Measurements from ENCODE around the gene COG5.
"Not testable (repeated sequence)": the region's sequence is repeated elsewhere in the genome, so short reads cannot be mapped to it uniquely, and the experiment has no call there.

COG5 gene

DNA sequence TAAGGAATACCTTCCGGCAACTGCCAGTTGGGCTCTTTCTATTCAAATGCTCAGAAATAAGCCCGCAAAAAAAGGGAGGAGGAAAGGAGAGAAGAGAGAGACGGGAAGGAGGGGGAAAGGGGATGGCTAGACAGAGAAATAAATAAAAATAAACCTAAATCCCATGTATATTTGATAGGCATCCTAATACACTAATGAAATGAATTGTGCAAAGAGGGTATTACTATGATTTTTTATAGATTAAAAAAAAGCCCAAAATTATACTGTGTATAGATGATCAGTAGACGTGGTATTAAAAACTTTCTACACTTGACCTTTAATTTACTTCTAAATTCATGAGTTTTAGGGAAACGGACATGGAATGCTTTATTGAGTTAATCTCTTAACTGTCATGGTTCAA, 305.0 kb downstream of the COG5 start:
- DNase-seq = no peak

DNA sequence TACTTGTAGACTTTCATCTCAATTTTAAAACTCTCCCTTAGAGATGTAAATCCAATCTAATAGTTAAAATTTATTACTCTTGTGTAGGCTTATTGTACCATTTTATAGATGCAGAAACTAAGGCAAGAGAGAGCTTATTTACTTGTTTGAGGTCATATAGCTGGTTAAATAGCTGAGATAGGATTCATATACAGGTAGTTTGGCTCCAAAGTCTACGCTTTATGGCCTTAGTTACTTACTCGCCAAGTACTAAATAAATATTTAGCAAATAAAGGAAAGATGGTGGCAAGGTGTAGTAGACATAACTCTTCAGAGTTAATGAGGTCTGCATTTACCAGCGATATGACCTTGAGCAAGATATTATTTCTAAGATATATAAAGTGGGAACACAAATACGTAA, 308.1 kb downstream of the COG5 start:
- no peak for DNase-seq

DNA sequence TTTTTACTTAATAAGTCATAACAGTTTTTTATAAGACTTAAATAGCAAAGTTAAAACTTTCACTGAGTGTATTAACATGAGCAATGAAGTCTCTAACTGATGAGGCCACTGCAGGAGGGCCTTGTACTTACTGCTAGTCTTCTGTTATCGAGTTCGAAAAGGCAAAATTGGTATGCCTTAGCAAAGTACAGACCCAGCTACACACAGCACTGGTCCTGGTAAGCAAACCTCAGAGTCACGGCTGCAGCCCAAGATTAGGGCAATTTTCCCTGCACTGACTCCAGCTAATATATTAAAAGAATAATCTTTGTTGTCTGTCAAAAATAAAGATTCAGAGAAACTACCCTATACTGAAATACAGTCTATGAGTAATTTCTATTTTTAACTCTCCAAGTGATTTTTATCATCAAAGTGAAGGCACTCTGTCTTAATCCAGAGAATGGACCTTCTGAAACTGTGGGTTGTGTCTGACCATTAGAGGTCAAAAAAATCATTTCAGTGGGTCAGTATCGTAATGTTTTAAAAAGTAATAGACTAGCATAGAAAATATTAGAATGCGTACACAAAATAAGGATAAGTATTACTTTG, 309.2 kb downstream of the COG5 start:
- DNase-seq = no peak

DNA sequence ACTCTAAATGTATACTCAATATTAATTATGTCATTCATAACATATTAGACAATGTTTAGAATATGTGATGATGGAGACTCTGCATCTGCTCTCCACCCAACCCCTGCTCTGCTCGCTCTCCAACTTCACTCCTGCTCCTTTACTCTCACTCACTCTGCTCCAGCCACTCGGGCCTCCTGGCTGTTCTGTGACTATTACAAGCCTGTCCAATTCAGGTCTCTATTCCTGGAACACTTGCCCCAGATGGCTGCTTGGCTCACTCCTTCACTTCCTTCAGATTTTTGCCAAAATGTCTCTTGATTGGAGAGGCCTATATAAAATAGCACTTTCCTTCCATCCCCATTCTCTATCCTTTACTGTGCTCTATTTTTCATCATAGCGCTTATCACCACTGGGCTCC, 310.1 kb downstream of the COG5 start:
- DNase-seq = no peak

DNA sequence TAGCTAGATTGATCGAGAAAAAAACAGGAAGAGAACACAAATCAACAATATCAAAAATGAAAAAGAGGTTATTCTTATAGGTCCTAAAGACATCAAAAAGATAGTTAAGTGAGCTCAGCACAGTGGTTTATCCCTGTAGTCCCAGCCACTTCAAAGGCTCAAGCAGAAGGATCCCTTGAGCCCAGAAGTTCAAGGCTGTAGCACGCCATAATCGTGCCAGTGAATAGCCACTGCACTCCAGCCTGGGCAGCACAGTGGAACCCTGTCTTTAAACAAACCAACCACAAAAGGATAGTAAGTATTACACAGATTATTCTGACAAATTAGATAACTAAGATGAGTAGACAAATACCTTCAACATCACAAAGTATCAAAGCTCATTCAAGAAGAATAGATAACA, 311.8 kb downstream of the COG5 start:
- DNase-seq = no peak

DNA sequence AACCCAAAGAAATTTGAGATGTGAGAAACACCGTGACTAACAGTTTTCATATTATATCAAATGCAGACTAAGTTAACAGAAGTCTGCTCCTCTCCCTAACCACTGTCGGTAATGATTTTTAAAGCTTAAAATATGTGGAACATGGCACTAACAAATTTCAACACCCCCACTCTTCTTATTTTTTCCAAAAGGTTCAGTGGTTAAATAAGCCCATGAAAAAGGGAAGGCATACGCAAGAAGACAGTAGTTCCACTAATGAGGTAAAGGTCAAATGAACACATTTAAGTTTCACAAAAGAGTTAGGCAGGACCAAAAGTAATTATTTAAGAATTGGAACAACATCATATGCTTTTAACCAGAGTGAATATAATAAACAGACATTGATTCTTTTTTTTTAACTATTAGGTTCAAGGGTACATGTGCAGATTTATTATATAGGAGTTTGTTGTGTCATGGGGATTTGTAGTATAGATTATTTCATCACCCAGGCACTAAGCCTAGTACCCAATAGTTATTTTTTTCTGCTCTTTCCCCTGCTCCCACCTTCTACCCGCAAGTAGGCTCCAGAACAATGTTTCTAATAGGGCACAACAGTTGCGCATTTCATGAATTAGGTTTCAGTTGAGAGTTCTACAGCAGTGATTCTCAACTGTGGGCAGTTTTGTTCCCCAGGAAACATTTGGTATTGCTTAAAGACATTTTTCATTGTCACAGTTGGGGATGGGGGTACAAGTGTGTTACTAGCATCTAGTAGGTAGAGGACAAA, 315.0 kb downstream of the COG5 start:
- no peak for DNase-seq

DNA sequence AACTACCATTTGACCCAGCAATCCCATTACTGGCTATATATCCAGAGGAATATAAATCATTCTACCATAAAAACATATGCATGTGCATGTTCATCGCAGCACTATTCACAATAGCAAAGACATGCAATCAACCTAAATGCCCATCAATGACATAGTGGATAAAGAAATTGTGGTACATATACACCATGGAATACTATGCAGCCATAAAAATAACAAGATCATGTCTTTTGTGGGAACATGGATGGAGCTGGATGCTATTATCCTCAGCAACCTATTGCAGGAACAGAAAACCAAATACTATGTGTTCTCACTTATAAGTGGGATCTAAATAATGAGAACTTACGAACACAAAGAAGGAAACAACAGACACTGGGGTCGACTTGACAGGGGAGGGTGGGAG, 316.9 kb downstream of the COG5 start:
- DNase-seq = not testable (repeated sequence)

DNA sequence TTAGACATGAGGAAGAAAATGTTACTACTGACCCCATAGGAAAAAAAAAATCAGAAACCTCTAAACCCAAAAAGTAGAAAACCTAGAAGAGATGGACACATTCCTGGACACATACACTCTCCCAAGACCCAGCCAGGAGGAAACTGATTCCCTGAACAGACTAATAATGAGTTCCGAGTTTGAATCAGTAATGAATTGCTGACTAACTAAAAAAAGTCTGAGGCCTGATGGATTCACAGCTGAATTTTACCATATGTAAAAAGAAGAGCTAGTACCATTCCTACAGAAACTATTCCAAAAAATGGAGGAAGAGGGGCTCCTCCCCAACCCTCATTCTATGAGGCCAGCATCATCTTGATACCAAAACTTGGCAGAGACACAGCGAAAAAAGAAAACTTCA, 319.1 kb downstream of the COG5 start:
- no peak for DNase-seq

DNA sequence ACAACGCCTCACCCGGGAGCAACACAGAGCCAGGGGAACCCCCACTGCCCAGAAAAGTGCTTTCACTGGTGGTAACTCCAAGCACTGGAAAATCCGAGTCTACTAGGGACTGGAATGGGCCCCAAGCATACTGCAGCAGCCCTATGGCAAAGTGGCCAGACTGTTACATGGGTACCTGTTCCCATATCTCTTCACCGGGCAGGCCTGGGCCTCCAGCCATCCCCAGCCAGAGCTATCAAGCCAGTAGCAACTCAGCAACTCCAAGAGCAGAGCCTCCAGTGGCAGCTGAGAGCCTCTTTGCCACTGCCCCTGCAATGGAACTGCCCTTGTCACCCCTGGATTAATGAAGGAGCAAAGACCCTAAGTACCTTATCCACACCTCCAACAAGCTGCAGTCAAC, 321.5 kb downstream of the COG5 start:
- DNase-seq = no peak

DNA sequence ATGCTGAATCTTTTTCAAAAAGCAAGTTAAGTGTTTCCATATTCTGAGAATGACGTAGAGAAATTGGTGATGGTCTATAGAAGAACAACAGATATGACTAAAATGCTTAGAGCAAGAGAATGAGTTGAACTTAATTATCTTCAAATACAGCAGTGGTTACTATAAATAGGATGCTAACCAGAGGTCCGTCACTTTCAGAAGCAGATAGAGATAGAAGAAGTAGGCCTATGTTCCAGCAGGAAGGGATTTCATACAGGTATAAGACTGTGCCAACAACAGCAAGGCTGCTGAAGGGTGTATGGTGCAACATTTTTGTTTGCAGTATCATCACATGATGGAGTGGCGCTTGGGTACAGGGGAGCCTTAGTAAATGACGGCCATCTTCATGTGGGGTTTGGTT, 326.3 kb downstream of the COG5 start:
- DNase-seq = no peak

DNA sequence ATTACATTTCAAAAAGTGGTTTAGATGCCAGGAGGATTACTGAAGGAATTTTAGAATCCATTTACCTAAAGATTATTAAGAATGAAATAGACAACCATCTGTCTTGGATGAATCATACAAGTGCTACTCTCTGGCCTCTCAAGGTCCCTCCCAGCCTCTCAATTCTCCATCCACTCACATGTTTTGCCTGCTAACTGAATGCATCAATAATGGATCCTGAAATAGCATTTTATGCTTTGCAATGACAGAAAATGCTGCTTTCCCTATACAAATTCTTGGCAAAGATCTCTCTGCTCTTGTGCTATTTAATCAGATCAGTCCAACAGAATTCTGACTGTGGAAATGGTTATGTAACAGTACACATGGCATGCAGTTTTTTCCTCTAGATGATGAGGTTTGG, 326.9 kb downstream of the COG5 start:
- DNase-seq = no peak

DNA sequence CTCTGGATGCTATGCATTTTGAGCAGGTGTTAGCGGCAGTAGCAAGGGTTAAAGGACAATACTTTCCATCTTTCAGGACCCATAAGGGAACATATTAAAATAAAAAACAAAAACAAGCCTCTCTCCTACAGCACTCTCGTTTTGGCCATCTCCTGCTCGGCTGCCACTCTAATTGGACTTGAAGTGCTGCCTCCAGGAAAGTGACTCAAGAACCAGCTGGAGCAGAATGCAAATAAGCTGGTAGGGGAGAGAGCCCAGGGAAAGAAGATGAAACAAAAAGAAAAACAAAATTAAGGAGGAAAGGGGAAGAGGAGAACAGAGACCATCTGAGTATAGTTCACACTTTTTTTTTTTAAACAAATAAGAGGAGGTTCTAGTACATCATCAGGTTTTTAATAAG, 329.3 kb downstream of the COG5 start:
- no peak for DNase-seq

DNA sequence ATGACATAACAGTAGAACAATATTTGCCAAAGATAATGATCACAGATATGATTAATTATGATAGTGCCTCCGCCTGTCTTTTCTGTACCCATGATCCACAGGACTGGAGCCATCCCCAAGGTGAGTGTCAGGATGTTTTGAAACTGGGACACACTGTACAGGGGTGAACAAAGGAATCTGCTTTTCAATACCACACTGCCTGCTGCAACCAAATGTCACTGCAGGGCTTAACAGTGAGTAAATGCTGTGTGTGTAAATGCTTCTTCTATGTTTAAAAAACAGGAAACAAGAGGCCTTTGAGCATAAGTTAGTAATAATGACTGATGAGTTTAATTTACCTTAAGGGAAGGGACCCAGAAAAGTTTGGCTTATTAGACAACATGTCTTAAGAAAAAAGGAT, 329.7 kb downstream of the COG5 start:
- no peak for DNase-seq

DNA sequence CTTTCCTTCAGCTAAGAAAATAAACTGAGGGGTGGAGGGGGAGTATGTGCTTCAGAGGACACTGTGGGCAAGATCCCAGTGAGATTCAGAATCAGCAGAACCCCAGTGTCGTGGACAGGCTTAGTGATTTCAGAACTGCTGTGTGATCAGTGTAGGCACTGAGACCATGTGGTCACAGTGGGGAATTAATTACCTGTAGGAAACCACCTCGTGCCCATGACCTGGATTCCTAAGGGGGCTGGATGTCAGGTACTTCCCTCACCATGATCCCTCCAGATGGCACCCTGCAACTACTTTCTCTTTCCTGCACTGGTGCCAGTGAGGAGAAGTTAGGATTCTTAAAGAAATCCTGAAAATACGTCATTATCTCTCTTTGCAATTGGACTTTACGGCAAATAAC, 330.5 kb downstream of the COG5 start:
- no peak for DNase-seq

DNA sequence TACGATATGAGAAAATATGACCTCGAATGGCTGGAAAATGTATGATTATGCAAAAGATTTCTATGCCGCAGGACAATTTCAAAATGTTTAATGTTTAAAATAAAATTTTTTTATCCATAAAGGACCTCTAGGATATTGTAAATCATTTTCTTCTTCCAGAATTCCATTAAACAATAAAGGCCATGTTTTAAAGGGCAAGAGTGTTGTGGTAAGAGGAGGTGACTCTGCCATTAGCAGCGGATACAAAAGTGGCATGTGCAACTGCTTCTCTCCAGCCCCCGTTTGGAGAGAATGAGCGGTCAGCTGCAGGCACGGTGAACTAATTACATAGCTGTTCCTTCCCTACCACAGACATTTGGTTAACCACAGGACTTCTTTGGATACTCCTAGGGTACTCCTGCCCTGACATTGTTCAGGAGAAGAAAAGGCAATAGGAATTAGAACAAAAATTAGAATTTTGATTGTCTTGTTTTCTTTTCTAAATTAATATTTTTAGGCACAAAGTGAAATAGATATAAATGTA, 331.1 kb downstream of the COG5 start:
- no peak for DNase-seq

DNA sequence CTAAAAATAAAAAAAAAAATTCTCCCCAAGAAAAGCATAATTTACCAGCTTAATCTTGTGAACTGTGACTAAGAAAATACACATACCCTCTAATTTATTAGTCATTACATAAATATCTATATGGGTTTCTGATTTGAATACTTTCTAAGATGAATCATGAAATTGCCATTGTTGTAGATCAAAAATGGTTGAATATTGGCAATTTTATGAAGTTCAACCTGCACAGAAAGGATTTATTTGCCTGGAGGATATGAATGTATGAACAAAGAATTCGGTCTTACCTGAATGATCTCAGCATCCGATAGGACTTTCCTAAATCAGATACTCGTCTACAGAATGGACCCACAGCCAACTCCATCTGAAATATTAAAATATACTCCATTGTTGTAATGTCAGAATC, 333.4 kb downstream of the COG5 start:
- DNase-seq = no peak

DNA sequence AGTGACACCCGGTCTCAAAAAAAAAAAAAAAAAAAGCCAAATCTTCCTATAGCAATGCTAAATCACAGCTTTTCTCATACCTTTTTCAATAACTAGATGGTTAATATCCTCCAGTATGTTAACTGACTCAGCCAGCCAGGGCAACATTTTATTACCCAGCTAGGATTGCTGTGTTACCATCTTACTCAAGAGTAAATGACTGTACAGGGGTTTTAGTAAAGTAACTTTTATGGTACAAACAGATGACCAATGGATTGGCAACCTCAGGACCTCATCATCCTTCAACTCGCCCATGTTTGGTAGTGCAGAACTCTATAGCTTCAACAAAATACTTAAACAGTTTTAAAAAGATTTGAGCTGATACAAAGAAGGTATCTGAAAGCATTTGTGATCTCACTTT, 335.4 kb downstream of the COG5 start:
- DNase-seq = no peak

DNA sequence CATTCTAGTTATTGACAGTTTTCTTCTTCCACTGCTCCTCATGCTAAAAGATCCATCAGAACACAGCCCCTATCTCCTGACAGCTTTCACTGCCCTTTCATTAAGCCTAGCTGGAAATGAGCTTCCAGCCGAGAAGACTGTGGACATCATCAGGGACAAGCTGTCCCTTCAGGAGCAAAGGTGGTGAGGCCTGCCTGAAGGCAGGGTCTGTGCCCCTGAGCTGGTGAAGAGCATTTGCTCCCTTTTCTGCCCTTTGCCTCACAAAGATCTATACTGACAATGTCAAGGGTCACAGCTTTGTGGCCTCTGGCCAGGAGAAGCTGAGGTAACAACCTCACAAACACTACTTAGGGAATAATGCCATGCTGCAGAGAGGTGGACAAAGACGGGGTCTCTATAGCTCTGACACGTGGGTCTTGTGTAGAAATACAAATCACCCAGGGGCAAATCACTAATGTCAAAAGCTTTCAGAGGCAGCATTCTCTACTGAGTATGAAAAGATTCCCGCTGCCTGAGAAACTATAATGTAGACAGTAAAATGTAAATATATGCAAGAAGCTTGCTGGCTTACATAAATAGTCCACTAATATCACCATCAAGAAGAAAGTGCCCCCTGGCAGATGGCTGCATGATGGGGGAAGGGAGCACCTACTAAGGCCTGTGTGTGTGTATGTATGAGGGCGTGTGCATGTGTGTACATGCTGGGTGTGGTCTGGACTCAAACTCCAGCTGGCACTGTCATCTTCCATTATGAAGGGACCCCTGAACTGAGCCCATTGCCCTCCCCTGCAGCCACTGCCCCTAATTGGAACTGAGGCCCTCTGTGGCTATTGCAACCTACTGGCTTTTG, 339.1 kb downstream of the COG5 start:
- DNase-seq = no peak

DNA sequence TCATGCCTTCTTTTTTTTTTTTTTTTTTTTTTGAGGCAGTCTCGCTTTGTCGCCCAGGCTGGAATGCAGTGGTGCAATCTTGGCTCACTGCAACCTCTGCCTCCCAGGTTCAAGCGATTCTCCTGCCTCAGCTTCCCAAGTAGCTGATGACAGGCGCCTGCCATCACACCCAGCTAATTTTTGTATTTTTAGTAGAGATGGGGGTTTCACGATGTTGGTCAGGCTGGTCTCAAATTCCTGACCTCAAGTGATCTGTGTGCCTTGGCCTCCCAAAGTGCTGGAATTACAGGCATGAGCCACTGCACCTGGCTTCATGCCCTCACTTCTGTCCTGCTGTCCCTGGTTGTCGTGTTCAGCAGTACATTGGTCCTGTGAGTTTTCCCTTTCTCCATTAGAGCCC, 342.9 kb downstream of the COG5 start:
- not testable (repeated sequence) for DNase-seq

DNA sequence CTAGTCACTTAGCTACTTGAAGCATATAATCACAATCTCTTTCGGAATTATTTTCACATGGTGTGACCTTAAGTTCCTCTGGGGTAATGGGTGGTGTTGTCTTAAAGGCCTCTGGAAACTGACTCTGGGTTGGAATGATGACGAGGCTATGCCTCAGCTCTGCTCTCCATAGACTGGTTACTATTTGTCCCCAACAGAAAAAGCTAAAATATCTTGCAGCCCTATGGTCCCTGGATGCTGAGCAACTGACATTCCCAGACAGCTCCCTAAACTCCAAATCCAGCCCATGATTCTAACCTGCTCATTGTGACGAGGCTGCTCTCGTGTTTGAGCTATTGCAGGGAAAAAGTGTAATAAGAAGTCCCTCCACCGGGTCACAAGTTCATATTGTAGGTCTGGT, 343.4 kb downstream of the COG5 start:
- DNase-seq = no peak

DNA sequence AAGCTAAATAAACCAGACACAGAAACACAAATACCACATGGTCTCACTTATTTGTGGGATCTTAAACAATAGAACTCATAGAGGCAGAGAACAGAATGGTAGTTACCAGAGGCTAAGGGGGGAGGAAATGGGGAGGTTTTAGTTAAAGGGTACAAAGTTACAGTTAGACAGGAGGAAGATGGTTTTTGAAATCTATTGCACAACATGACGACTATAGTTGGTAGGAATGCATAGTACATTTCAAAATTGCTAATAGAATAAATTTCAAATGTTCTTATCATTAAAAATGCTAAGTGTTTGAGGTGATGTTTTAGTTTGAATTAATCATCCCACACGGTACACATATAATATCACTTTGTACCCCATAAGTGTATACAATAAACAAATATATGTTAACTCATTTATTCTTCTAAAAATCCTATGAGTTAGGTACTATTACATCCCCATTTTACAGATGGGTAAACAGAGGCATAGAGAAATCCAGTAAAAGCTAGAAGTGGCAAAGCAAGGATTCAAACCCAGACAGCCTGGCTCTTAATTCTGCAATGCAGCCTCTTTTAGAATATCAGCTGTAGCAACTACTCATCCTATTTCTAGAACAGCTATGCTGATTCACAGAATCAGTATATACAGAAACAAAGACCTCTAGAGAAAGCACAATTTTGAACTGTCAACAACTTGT, 344.0 kb downstream of the COG5 start:
- no peak for DNase-seq

DNA sequence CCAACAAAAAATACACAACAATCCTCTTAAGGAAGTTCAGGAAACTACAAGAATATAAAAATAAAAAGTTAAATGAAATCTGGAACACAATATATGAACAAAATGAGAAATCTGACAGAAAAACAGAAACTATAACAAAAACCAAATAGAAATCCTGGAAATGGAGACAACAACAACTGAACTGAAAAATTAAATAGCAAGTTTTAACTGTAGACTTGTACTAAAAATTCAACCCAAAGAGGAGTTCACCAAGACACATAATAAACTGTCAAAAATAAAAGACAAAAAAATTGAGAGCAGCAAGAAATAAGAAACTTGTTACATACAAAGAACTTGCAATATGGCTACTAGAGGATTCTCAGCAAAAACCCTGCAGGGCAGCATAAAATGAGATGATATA, 349.8 kb downstream of the COG5 start:
- no peak for DNase-seq

DNA sequence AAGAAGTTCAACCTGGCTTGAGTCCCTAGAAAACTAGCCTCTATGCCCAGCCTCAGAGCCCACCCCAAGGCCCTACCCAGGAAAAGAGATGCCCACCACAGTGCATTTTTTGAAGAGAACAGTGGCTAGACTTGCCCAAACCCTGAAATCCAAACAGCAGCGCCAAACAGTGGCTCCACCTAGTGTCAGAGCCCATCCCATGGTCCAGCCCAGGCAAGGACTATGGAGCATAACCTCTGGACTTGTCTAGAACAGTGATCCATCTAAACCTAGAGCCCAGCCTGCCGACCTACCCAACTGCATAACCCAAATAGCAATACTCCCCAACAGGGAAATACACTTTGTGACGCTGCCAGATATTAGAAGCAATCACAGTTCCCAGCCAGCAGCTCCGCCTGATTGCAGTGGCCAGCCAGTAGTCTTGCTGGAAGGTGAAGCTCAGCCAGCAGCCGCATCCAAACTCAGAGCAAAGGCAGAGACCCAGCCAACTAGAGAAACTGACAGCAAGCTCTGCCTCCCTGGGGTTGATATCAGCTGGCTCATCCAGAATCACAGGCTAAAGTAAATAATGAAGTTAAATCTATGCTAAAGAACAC, 350.4 kb downstream of the COG5 start:
- no peak for DNase-seq

Data from CD4-positive, alpha-beta T cell treated with Interferon alpha-2 for 1 hour (primary cell).